GM19099 (cell line): ENCODE data around the gene UVSSA.

Experiments used
- POLR2A ChIP-seq: IDR thresholded peaks from 3 replicates; pipeline ENCODE4 v1.6.1; 2011; ENCODE audit warnings: low read depth; ENCODE audit not compliant: insufficient read length; ENCODE audit errors: extremely low read depth

The UVSSA gene

DNA sequence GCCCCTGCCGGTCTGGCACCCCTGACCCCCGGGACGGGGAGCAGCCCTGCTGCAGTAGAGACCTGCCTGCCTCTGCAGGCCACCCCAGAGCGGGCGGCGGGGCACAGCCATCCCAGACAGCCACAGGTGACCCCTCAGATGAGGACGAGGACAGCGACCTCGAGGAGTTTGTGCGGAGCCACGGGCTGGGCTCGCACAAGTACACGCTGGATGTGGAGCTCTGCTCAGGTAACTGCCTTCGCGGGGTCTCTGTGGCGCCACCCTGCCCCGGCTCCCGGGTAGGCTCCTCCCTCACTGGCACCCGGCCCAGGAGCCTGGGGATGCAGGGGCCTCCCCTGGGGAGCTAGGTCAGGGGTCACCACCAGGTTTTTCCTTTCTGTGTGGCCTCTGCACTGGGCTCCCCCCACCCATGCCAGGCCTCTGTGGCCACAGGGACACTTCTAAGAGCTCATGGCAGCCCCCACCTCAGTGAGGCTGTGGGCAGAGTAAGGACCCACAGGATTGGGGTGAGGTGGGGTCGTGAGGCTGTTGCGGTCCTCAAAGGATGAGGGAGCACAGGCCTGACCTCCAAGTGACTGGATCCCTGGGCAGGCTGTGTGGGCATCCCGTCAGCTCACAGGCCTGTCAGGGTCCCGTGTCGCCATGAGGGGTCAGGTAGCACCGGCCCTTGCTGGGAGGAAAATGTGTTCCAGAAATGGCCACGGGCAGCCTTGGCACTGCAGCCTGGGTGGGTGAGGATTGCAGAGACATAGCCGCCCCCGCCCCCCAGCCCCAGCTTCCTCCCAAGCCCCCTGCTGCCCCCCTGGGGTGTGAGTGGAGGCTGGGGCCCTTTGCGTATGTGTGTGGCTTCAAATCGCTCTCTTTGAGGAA is 6.4 kb downstream of the UVSSA start:
- no peak for TF ChIP-seq POLR2A

DNA sequence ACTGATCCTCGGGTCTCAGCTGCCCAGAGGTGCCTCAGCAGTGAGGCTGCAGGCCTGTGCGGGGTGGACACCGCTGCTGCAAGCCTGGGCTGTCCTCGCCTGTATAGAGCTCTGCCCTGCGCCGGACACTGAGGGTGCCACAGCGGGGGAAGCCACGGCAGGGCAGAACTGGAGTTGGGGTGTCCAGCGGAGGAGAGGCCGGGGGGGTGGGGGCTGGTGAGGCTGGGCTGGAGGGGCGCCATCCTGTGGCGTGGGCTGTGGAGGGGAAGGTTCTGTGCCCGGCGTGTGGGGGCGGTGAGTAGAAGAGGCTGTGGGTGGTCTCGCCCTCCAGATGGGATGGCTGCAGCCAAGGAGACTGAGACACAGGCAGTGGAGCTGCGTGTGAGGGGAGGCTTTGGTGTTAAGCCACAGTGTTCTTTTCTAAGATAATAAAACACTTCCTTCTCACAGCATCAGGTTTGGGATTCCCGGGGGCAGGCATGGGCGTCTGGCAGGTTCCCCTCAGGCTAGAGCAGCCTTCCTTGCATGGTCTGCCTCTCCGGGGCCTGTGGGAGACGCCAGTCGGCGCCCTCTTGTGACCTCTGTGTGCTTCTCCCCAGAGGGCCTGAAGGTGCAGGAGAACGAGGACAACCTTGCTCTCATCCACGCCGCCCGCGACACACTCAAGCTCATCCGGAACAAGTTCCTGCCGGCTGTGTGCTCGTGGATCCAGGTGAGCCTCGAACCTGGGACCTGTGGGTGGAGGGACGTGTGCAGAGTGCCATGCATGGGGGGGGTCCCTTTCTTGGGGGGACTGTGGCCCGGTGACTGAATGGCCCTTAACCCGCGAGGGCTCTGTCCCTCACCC is 7.4 kb downstream of the UVSSA start:
- no peak for TF ChIP-seq POLR2A

DNA sequence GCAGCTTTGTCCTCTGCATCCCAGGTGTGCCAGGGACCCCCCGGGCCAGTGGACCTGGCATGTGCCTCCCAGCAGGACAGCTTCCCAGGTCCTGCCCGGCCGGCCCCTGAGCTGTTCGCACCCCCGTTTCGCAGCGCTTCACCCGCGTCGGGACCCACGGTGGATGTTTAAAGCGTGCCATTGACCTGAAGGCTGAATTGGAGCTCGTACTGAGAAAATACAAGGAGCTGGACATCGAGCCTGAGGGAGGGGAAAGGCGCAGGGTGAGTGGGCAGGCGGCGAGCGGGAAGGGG is 7.9 kb downstream of the UVSSA start:
- no peak for TF ChIP-seq POLR2A

DNA sequence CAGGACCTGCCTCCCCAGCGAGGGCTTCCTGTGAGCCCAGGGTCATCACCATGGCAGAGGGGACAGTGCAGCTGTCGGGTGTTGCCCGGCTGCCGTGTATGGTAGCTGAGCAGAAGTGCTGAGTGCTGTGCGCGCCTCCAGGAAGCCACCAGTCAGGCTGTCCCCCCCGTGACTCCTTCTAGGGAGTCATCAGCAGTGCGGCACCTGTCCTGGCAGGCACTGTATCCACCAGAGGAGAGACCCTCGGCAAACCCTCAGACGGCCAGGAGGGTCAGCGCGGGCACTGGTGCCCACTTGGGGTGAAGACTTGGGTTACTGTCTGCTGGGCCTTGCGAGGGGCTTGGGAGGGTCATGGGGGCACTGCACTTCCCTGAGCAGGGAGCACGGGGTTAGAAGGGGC is 8.4 kb downstream of the UVSSA start:
- TF ChIP-seq POLR2A = no peak

DNA sequence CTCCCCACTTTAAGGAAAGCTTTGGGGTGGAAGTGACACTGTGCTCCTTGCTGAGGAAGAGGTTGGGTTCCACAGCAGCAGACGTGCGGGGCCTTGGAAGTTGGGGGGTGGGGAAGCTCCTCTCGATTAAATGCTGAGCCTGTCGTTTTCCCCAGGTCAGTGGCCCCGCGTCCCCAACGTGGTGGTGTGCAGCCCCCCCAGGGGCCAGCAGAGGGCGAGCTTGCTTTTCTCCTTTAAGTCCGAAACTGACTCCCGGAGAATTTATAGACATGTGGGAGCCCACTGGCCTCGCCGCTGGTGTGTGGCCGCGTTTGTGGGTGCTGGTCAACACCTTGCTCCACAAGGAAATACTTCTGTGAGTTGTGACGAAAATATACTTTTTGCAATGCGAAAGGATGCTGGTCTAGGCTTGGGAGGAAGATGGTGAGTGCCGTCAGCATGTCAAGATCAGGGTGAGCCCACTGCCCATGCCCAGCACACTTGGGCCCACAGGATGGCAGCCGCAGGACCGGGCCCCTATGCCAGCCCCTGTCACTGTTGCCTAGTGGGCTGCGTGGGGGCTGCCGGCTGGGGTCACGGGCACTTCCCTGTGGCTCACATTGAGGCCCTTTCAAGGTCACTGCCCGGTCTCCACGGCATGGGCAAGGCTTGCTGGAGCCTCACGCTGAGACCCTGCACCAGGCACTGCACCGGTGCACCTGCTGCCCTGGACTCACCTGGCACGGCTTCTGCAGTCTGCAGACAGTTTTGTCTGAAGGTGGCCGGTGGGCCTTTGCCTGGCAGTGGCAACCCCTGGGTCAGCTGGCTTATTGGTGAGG is 9.4 kb downstream of the UVSSA start:
- no peak for TF ChIP-seq POLR2A

DNA sequence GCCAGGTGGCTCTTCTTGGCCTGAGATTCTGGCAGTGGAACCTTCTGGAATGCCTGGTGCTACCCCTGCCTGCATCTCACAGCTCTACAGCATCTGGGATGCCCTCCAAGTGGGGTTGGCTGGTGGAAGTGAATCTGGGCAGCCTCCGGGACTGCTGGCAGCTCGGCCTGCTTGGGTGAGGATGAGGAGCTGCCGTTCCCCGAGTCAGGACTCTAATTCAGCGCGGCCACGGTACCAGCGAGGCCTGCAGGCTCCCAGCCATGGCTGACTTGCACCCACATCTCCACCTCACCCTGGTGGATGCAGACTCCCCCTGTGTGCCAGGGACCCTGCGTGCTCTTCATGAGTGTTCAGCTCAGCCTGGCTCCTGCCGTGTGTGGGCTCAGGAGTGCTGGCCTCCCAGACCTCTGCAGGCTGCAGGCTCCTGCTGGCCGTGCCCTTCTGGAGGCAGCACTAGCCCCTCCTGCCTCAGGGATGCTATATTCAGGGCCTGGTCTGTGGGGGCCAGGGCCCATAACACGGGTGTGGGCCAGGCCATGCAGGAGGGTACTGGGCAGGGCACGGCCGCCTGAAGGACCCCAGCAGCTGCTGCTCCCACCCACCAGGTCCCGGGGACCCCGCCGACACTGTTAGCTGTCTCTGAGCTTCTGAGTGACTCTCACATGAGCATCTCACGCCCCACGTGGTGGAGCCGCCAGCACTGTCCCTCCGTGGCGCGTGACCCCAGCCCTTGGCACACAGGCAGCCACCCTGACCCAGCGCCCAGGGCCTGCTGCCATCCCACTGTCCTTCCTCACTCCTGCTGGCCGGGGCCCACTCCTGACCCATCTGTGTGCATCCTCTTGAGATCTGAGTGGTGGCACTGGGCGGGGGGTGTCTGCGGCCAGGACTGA is 10.6 kb downstream of the UVSSA start:
- TF ChIP-seq POLR2A = no peak

DNA sequence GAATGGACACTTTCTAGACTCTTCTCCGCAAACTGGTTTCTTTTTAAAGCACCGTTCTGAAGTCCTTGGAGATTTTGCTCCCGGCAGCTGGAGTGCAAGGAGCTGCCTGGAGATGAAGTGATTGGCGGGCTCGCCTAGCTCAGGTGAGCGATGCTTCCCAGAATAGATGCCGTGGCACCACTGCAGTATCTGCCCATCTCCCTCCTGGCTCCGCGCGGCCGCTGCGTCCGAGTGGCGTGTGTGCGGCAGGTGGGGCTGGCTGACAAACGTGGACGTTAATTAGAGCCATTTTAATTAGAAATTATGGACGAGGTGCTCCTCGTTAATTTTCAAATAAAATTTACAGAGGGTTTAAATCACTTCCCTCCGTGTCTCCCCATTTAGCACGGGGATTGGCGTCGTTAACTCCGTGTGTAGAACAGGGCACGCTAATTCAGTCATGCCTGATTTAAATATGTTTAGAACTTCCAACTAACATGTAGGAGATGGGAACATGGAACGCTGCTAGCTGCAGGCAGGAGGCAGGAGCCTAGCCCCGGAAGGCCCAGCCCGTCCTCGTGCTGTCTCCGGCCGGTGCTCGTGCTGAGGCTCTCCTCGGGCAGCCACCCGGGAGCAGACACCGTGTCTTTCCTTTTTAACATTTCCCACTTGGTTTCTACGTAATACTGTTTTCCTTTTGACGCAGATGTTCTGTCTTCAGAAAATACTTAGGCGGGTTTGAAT is 11.6 kb downstream of the UVSSA start:
- no peak for TF ChIP-seq POLR2A

DNA sequence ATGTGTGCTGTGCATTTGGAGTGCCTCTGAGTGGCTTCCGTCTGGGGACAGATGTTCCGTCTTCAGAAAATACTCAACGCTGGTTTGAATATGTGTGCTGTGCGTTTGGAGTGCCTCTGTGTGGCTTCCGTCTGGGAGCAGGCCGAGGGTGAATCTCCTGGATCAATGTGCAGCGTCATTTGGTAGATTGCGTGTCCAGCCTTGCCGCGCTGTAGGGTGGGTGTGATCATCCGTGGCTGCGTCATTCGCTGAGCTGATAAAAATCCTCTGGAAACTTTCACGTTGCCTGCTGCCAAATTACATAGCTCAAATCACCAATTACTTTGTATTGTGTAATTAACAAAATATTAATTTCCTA is 12.1 kb downstream of the UVSSA start:
- no peak for TF ChIP-seq POLR2A

DNA sequence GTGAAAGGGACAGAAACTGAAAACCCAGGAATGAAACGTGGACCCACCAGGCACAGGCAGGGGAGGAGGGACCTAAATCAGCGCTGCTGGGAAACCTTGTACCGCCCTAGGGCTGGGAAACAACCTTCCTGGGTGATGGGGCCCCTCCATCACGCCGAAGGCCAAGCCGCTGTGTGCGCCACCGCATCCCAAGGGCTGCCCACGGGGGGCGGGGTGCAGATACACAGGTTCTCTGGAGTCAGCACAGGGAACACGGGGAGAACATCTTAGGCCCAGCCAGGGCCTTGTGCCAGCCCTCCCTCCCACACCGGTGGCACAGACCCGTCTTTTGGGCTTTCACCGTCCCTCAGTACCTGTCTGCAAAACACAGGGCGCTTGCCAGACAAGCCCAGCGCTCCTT is 13.0 kb downstream of the UVSSA start:
- TF ChIP-seq POLR2A = no peak

DNA sequence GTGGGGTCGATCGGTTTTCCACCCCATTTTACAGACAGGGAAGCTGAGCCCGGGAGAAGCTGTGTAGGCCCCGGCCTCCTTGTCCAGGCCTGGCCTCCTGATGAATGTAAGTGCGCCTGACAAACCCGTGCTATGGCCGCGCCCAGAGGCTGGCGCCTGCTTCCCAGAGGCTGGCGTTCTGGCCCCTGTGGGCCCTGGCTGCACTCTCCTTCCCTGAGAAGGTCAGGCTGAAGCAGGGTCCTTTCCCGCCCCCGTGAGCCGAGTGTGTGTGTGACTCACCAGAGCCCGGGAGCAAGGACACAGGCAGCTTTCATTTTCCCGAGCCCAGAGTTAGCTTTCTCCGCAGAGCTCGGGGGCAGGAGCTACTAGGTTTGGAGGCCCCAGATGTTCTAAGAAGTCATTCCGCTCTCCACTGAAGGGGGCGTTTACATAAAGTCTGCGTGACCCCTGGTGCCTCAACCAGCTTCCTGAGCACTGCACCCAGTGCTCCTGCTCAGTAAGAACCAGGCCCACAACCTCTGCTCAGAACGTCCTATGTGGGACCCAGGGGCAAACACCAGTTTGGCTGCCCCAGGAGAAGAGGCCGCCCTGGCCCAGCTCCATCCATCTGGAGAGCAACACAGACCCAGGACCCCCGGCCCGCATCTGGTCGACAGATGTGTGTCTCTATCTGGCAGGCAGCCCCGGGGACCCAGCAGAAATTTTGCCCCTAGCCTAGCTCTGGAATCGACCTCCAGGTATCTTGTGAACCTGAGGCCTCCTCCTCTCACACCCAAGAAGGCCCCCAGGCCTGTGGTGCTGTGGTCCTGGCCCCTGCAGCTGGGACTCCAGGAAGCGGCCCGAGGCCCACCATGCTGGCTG is 13.6 kb downstream of the UVSSA start:
- TF ChIP-seq POLR2A = no peak

DNA sequence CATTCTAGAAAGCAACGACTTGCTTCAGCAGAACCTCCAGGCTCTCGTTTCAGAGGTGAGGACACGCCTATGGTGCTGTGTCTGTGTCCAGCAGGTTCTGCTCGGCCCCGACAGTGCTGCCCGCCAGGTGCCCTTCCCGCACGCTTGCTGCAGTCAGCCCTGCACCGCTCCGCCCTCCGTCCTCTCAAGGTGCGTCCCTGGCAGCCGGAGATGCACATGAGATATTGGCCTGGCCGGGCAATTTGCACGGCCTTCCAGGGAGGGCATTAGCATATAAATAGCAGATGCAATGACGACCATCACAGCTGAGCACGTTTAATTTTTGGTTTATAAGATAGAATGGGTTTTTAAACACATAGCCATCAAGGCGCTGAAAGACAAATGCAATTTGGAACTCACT is 14.4 kb downstream of the UVSSA start:
- TF ChIP-seq POLR2A = no peak

DNA sequence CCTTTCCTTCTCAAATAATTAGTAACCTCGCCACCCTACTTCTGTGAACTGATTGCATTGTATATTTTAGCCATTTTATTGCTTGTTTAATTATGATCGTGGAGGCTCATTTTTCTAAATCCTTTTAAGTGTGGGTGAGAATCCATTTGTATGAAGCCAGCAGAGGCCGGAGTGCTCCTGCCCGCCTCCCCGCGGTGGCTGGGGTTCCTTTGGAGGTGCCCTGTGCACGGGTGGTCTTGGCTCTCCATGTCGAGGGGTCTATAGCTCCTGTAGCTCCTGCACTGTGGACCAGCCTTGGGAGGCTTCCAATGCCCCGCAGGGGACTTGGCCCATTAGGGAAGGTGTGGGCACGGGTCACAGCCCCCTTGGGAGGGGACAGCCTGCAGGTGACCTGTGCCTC is 15.0 kb downstream of the UVSSA start:
- no peak for TF ChIP-seq POLR2A

DNA sequence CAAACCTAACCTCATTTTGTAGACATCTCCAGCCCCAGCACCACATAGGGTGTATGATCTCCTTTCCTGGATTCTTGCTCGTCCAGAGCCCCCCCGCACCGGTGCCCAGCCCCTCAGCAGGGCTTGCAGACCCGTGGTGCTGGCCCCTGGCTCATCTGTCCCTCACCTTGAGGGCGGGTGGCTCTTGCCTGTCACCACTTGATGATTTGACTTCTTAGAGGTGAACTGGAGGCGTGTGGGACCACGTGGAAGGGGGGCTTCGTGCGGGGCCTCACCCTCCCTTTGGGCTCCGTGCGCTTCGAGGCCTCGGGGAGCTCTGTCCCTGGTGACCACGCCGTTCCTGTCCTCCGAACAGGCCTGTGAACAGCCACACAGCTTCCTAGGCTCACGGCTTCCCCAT is 15.5 kb downstream of the UVSSA start:
- TF ChIP-seq POLR2A = no peak
